HepG2 (cell line): ENCODE measurements around the gene ZC3H18. TPM values are rescaled to one million over a fixed set of nuclear protein-coding genes. Genes with fewer than 3 reads are reported as not detected.

Source experiments
- DBP ChIP-seq: sonication (generic); formaldehyde crosslinking; IDR thresholded peaks from 2 replicates; pipeline ENCODE4 v1.4.0; 2020; ENCODE audit warnings: missing genetic modification reagents; ENCODE audit errors: not compliant biosample characterization
- ETV5 ChIP-seq: IDR thresholded peaks from 2 replicates; pipeline ENCODE4 v1.6.1; 2018; ENCODE audit warnings: missing biosample characterization, missing genetic modification reagents, inconsistent platforms, borderline replicate concordance
- HNRNPK ChIP-seq: fragments of 200-400 bp; formaldehyde crosslinking; IDR thresholded peaks from 2 replicates; pipeline ENCODE4 v1.6.1; 2018; ENCODE audit warnings: low read length, low read depth, moderate library complexity, mild to moderate bottlenecking; ENCODE audit not compliant: poor library complexity, severe bottlenecking
- IRF1 ChIP-seq: sonication (generic); formaldehyde crosslinking; IDR thresholded peaks from 2 replicates; pipeline ENCODE4 v1.4.0; 2020; ENCODE audit warnings: low read depth, mild to moderate bottlenecking, missing genetic modification reagents
- LCORL ChIP-seq, 2 experiments: fragments of 450-650 bp in 1 of 2; sonication (generic) in 1 of 2; formaldehyde crosslinking in 1 of 2; IDR thresholded peaks; 2 replicates each; pipeline versions ENCODE4 v1.5.0 to v1.6.1; 2017 to 2020; ENCODE audit warnings: antibody characterized with exemption in 1 of 2, missing genetic modification reagents in 1 of 2
- NAIF1 ChIP-seq: sonication (generic); formaldehyde crosslinking; IDR thresholded peaks from 2 replicates; pipeline ENCODE4 v1.5.0; 2020; ENCODE audit warnings: mild to moderate bottlenecking, missing genetic modification reagents, borderline replicate concordance
- NFE2 ChIP-seq: sonication (generic); formaldehyde crosslinking; IDR thresholded peaks from 2 replicates; pipeline ENCODE4 v1.4.0; 2020; ENCODE audit warnings: missing genetic modification reagents
- NFE2L2 ChIP-seq: fragments of 150-350 bp; IDR thresholded peaks from 2 replicates; pipeline ENCODE4 v1.6.1; 2014; ENCODE audit warnings: low read length
- NFKB2 ChIP-seq: sonication (generic); formaldehyde crosslinking; IDR thresholded peaks from 2 replicates; pipeline ENCODE4 v1.4.0; 2020; ENCODE audit warnings: missing genetic modification reagents, borderline replicate concordance
- PPARG ChIP-seq: conservative IDR thresholded peaks from 2 replicates; pipeline ENCODE4 v1.6.1; 2016; ENCODE audit warnings: missing biosample characterization, missing genetic modification reagents
- RARA ChIP-seq: IDR thresholded peaks from 2 replicates; pipeline ENCODE4 v1.6.1; 2016; ENCODE audit warnings: missing genetic modification reagents, missing compliant biosample characterization
- REL ChIP-seq: sonication (generic); formaldehyde crosslinking; conservative IDR thresholded peaks from 2 replicates; pipeline ENCODE4 v1.8.0; 2022; ENCODE audit warnings: mild to moderate bottlenecking, missing genetic modification reagents, moderate library complexity
- RORA ChIP-seq: sonication (generic); formaldehyde crosslinking; IDR thresholded peaks from 2 replicates; pipeline ENCODE4 v1.5.0; 2020; ENCODE audit warnings: mild to moderate bottlenecking, missing genetic modification reagents, moderate library complexity
- SIN3B ChIP-seq: fragments of 150-350 bp; IDR thresholded peaks from 2 replicates; pipeline ENCODE4 v1.6.1; 2014; ENCODE audit warnings: low read length
- SP1 ChIP-seq, 2 experiments: fragments of 450-650 bp in 1 of 2; sonication (generic) in 1 of 2; formaldehyde crosslinking in 1 of 2; IDR thresholded peaks; 2 replicates each; pipeline versions ENCODE4 v1.4.0 to v1.6.1; 2016 to 2020; ENCODE audit warnings: missing genetic modification reagents in 1 of 2
- TOPORS ChIP-seq: sonication (generic); formaldehyde crosslinking; IDR thresholded peaks from 2 replicates; pipeline ENCODE4 v1.8.0; 2023; ENCODE audit warnings: mild to moderate bottlenecking, missing genetic modification reagents
- ZNF251 ChIP-seq: sonication (generic); formaldehyde crosslinking; IDR thresholded peaks from 2 replicates; pipeline ENCODE4 v1.9.0; 2021; ENCODE audit warnings: mild to moderate bottlenecking, missing genetic modification reagents
- ZNF256 ChIP-seq: sonication (generic); formaldehyde crosslinking; conservative IDR thresholded peaks from 2 replicates; pipeline ENCODE4 v1.4.0; 2020; ENCODE audit warnings: missing genetic modification reagents
- ZNF543 ChIP-seq: sonication (generic); formaldehyde crosslinking; IDR thresholded peaks from 2 replicates; pipeline ENCODE4 v1.4.0; 2020; ENCODE audit warnings: mild to moderate bottlenecking, missing genetic modification reagents
- ZNF552 ChIP-seq: sonication (generic); formaldehyde crosslinking; IDR thresholded peaks from 2 replicates; pipeline ENCODE4 v1.9.0; 2022; ENCODE audit warnings: missing genetic modification reagents, mild to moderate bottlenecking, borderline replicate concordance
- ZNF7 ChIP-seq: IDR thresholded peaks from 2 replicates; pipeline ENCODE4 v1.6.1; 2016; ENCODE audit warnings: missing biosample characterization, missing genetic modification reagents
- ZNF83 ChIP-seq: sonication (generic); formaldehyde crosslinking; IDR thresholded peaks from 2 replicates; pipeline ENCODE4 v1.4.0; 2020; ENCODE audit warnings: missing genetic modification reagents, mild to moderate bottlenecking, borderline replicate concordance
- ZSCAN5A ChIP-seq: sonication (generic); formaldehyde crosslinking; IDR thresholded peaks from 2 replicates; pipeline ENCODE4 v1.8.0; 2022; ENCODE audit warnings: mild to moderate bottlenecking, missing genetic modification reagents, borderline replicate concordance
- ZSCAN9 ChIP-seq: IDR thresholded peaks from 2 replicates; pipeline ENCODE4 v1.6.1; 2016; ENCODE audit warnings: borderline replicate concordance
- polyA plus RNA-seq, 8 experiments: library from polyadenylated mRNA; depleted of rRNA in 3 of 8; stranded (reverse) in 7 of 8; unstranded in 1 of 8; fragments of >200 nt; fragmentation: Illumina TruSeq in 4 of 8; extraction: Trizol in 4 of 8; gene quantifications; 2 replicates each; pipeline versions ENCODE4 v1.2.1 to v1.2.3, GENCODE V29; 2011 to 2016; ENCODE audit warnings: low read depth in 4 of 8, missing spikeins in 1 of 8, mixed read lengths in 1 of 8; ENCODE audit not compliant: insufficient read depth in 1 of 8
- total RNA-seq, 5 experiments: library from RNA; depleted of rRNA; stranded (reverse); fragments of >200 nt; fragmentation: Illumina TruSeq; extraction: Trizol; gene quantifications; 2 replicates each; pipeline ENCODE4 v1.2.3, GENCODE V29; 2016; ENCODE audit warnings: low read depth in 1 of 5

ZC3H18 gene
- total and polyA plus RNA-seq, 2 of the 13 experiments (the other 11 are each of a cell fraction or from before 2014, with no cell fraction given): 11.2 to 27.4 TPM

- TF ChIP-seq ZSCAN5A: no peak
- TF ChIP-seq SP1 (IDR thresholded peaks at IDR 0.05): no peak
- no peak for TF ChIP-seq SP1 (CRISPR knock-in tag; IDR thresholded peaks at IDR 0.05)
- no peak for TF ChIP-seq ZNF83 (CRISPR knock-in tag)
- no peak for TF ChIP-seq HNRNPK
- TF ChIP-seq NFE2: no peak
- 0 out of 2 replicates have a peak, but pooled peaks have one; percentile 49 for TF ChIP-seq ZNF552 (CRISPR knock-in tag)
- no peak for TF ChIP-seq ZNF256 (CRISPR knock-in tag)
- no peak for TF ChIP-seq ZSCAN9
- peak; percentile 47; the same call in 1 of the 2 replicates for TF ChIP-seq RARA (CRISPR knock-in tag)
- TF ChIP-seq PPARG: no peak
- no peak for TF ChIP-seq LCORL (IDR thresholded peaks at IDR 0.05)
- TF ChIP-seq LCORL (CRISPR knock-in tag; IDR thresholded peaks at IDR 0.05): 0 out of 2 replicates have a peak, but pooled peaks have one; percentile 37
- TF ChIP-seq ZNF7 (CRISPR knock-in tag): no peak
- no peak for TF ChIP-seq NFE2L2
- no peak for TF ChIP-seq RORA (CRISPR knock-in tag)
- no peak for TF ChIP-seq REL (CRISPR knock-in tag)
- no peak for TF ChIP-seq ZNF251 (CRISPR knock-in tag)
- TF ChIP-seq IRF1: no peak
- TF ChIP-seq NFKB2 (CRISPR knock-in tag): no peak
- peak; percentile 72; the same call in 1 of the 2 replicates for TF ChIP-seq ETV5 (CRISPR knock-in tag)
- no peak for TF ChIP-seq SIN3B
- TF ChIP-seq TOPORS (CRISPR knock-in tag): no peak
- TF ChIP-seq NAIF1 (CRISPR knock-in tag): no peak
- TF ChIP-seq DBP (CRISPR knock-in tag): no peak
- TF ChIP-seq ZNF543 (CRISPR knock-in tag): peak; percentile 99
Measured at GRCh38 chr16:88550246-88550661, 19.9 kb upstream of the ZC3H18 start (continued).
